ENCODE data around the gene NME5. TPM values are rescaled to one million over a fixed set of nuclear protein-coding genes. Genes with fewer than 3 reads are reported as not detected.

Gene NME5
- total and polyA plus RNA-seq, 2 of the 4 experiments (the other 2 are of a cell fraction), result 0.17 to 0.18 TPM

GRCh38 chr5:138140268-138140667 lies 1.0 kb upstream of the NME5 start:
- Histone ChIP-seq H2BK15ac (ENCODE audit: low read depth, low read length) (no peak overlapping the region), H3K4me3 (ENCODE audit: insufficient read depth, low read depth, low read length) (no peak overlapping the region), H3K9me3 (ENCODE audit: control insufficient read depth, insufficient read depth, low read length) (no peaks in the 10 kb centered on the region), H3K4me2 (ENCODE audit: low read depth, low read length) (no peak overlapping the region), H3K4ac (ENCODE audit: low read depth, low read length) (no peak overlapping the region), H4K91ac (ENCODE audit: insufficient read depth, low read depth, low read length) (no peak overlapping the region), H2BK120ac (ENCODE audit: low read depth, low read length) (no peak overlapping the region), H3K27me3 (ENCODE audit: control insufficient read depth, insufficient read depth, low read length) (no peaks in the 10 kb centered on the region; the same call in 1 of the 2 replicates), H2AK5ac (ENCODE audit: low read depth, low read length) (no peak overlapping the region), H2AK9ac (replicated peaks; ENCODE audit: low read depth, low read length, poor library complexity) (no peak overlapping the region), H3K9me1 (ENCODE audit: insufficient read depth, low read length) (no peaks in the 10 kb centered on the region), H3K27ac (ENCODE audit: insufficient read depth, low read length) (no peak overlapping the region), H2BK5ac (ENCODE audit: low read depth, low read length, poor library complexity, severe bottlenecking) (no peak overlapping the region), H3K79me1 (ENCODE audit: low read depth in 1 of 2, low read length in 2 of 2) (no peaks in the 10 kb centered on the region), H4K5ac (ENCODE audit: low read depth, low read length) (no peak overlapping the region), H3K9ac (ENCODE audit: low read depth, low read length) (no peak overlapping the region), H2BK20ac (ENCODE audit: low read depth, low read length) (no peak overlapping the region), H3K36me3 (ENCODE audit: control insufficient read depth, insufficient read depth, low read length) (no peaks in the 10 kb centered on the region), H3K18ac (ENCODE audit: low read depth, low read length) (no peak overlapping the region), H4K8ac (ENCODE audit: low read depth in 2 of 2, low read length in 2 of 2) (no peak overlapping the region), H3K14ac (replicated peaks; ENCODE audit: low read depth, low read length) (no peak overlapping the region), H2AFZ (replicated peaks; ENCODE audit: low read length, poor library complexity) (no peak overlapping the region), H3K4me1 (ENCODE audit: control insufficient read depth, insufficient read depth, low read length) (no peaks in the 10 kb centered on the region), H4K20me1 (ENCODE audit: insufficient read depth, low read length) (no peaks in the 10 kb centered on the region), H3K23ac (ENCODE audit: low read depth, low read length) (no peak overlapping the region), H3K56ac (ENCODE audit: extremely low read depth, insufficient read depth, low read length) (no peak overlapping the region)
- ChIA-PET CTCF (interaction anchor here (0.6 to 1.0 kb wide), 2 partner anchors 37 to 105 kb away, joined by 3 read pairs; no protein-coding TSS in a partner anchor), POLR2A (ENCODE audit: unreplicated experiment) (no interaction called here)
- intact Hi-C loops (cut with micrococcal nuclease) (no loop called here), in situ Hi-C loops (cut with MboI; ENCODE audit: low sequenced_read_pairs) (loop anchor here (25.0 kb wide), 2 partner anchors 103 to 503 kb away; partner anchors contain the start of gene FAM13B), dilution Hi-C loops (cut with HindIII; ENCODE audit: low sequenced_read_pairs, unreplicated experiment) (no loop called here)
- no TSS peak for BruUV-seq (replicated peaks)
- ATAC-seq (ENCODE audit: low read depth) (no peak), DNase-seq (no peak)
- no peak for TF ChIP-seq SMC3 (IDR thresholded peaks at IDR 0.05; ENCODE audit: low read depth, low read length)
- TF ChIP-seq POLR2A (IDR thresholded peaks at IDR 0.05; ENCODE audit: low read depth, low read length), result no peak
- no peak for TF ChIP-seq CTCF (conservative IDR thresholded peaks at IDR 0.05; ENCODE audit: low read depth, low read length)
- no peak for TF ChIP-seq RAD21 (IDR thresholded peaks at IDR 0.05; ENCODE audit: low read length)
- TF ChIP-seq MXI1 (IDR thresholded peaks at IDR 0.05; ENCODE audit: borderline replicate concordance, low read depth, low read length), result no peak
- TF ChIP-seq, protein P1, sequence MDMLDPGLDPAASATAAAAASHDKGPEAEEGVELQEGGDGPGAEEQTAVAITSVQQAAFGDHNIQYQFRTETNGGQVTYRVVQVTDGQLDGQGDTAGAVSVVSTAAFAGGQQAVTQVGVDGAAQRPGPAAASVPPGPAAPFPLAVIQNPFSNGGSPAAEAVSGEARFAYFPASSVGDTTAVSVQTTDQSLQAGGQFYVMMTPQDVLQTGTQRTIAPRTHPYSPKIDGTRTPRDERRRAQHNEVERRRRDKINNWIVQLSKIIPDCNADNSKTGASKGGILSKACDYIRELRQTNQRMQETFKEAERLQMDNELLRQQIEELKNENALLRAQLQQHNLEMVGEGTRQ (IDR thresholded peaks at IDR 0.05; ENCODE audit: low read depth, low read length), result no peak
- TF ChIP-seq CEBPB (IDR thresholded peaks at IDR 0.05; ENCODE audit: low read depth, low read length), result no peak
- TF ChIP-seq RCOR1 (IDR thresholded peaks at IDR 0.05; ENCODE audit: insufficient replicate concordance, low read length), result no peak
- no peak for TF ChIP-seq BHLHE40 (IDR thresholded peaks at IDR 0.05; ENCODE audit: low read depth, low read length)
- TF ChIP-seq MAFK (IDR thresholded peaks at IDR 0.05; ENCODE audit: low read depth, low read length), result no peak
- TF ChIP-seq RFX5 (IDR thresholded peaks at IDR 0.05; ENCODE audit: low read depth, low read length), result no peak
- 63% methylated on average over 1 of the region's 4 CpGs; no CpG with 5 or more reads in 1 of the 2 experiments for WGBS, 2 experiments (ENCODE audit: extremely low coverage in 2 of 2, insufficient read length in 1 of 2)
